Heart right ventricle (tissue), 16 donors: Measurements from ENCODE around the gene CDCP1. TPM values are rescaled to one million over a fixed set of nuclear protein-coding genes. Genes with fewer than 3 reads are reported as not detected.
"Not testable (repeated sequence)": the region's sequence is repeated elsewhere in the genome, so short reads cannot be mapped to it uniquely, and the experiment has no call there.

Experiments
- ATAC-seq, 8 donors: fragments of 200-7000 bp; cut with Tn5 transposase; one replicate each; pipeline ENCODE4 v1.9.1; 2020; ENCODE audit warnings: mild to moderate bottlenecking in 8 of 8, moderate library complexity in 8 of 8, moderate number of reproducible peaks in 1 of 8
- DNase-seq, 2 donors: peaks; one replicate each; pipeline ENCODE4 v3.0.0-alpha.2; 2020
- H3K27ac ChIP-seq, 10 donors: fragments of 200-600 bp; sonication (generic) in 2 of 10; one replicate each; pipeline versions ENCODE4 v1.5.0 to v1.8.0; 2020 to 2022; ENCODE audit warnings: mild to moderate bottlenecking in 3 of 10
- H3K27me3 ChIP-seq, 7 donors: fragments of 200-600 bp; one replicate each; pipeline ENCODE4 v1.8.0; 2021 to 2022; ENCODE audit warnings: mild to moderate bottlenecking in 2 of 7
- H3K36me3 ChIP-seq, 9 donors: fragments of 200-600 bp; sonication (generic) in 1 of 9; one replicate each; pipeline versions ENCODE4 v1.5.0 to v1.8.0; 2020 to 2022; ENCODE audit warnings: mild to moderate bottlenecking in 2 of 9
- H3K4me1 ChIP-seq, 9 donors: fragments of 200-600 bp; sonication (generic) in 1 of 9; one replicate each; pipeline versions ENCODE4 v1.5.0 to v1.8.0; 2020 to 2022; ENCODE audit warnings: mild to moderate bottlenecking in 4 of 9
- H3K4me3 ChIP-seq, 10 donors: fragments of 200-600 bp; sonication (generic) in 2 of 10; one replicate each; pipeline versions ENCODE4 v1.5.0 to v1.8.0; 2020 to 2022; ENCODE audit warnings: mild to moderate bottlenecking in 7 of 10, moderate library complexity in 2 of 10
- H3K9me3 ChIP-seq, 11 donors: fragments of 200-600 bp in 10 of 11; sonication (generic) in 2 of 11; one replicate each; pipeline versions ENCODE4 v1.5.0 to v1.8.0; 2013 to 2022; ENCODE audit warnings: mild to moderate bottlenecking in 2 of 11, control low read depth in 1 of 11, moderate library complexity in 1 of 11
- CTCF ChIP-seq, 9 donors: fragments of 200-600 bp; sonication (generic) in 2 of 9; IDR thresholded peaks; one replicate each; pipeline versions ENCODE4 v1.5.0 to v1.8.0; 2021 to 2022; ENCODE audit warnings: antibody characterized with exemption in 9 of 9, mild to moderate bottlenecking in 5 of 9, moderate library complexity in 1 of 9
- WGBS, 2 donors: extraction: QIAGEN DNeasy Blood & Tissue Kit; methylation state at CpG; one replicate each; pipeline ENCODE4 v1.1.7; 2013; ENCODE audit warnings: inconsistent platforms in 1 of 2; 5-methylcytosine and 5-hydroxymethylcytosine counted together
- intact Hi-C, 10 donors: fragments of 100-400 bp; cut with DNase I; formaldehyde crosslinking; loops; one replicate each; pipeline versions ENCODE4 v1.11.1 to v1.14.2; 2022
- polyA plus RNA-seq, 2 donors: library from polyadenylated mRNA; stranded (reverse); fragments of 200-250 nt; gene quantifications; one replicate each; pipeline ENCODE4 v1.2.3, GENCODE V29; 2013
- total RNA-seq, 10 donors: library from RNA; stranded (reverse); fragmentation: NEBNext Ultra II Directional in 3 of 10; extraction: Animal tissue kit (Norgen Biotek cat#: 25700) in 3 of 10; gene quantifications; one replicate each; pipeline versions ENCODE4 v1.2.1 to v1.2.4, GENCODE V29; 2021 to 2023
- donor health status: Arrhythmogenic right ventricular cardiomyopathy.
- donor health status: ischemic (EF 13 %, LVEDD 7.1; RV severe dilation, severe dysfunction).
- donor health status: healthy with polysubstance abuse.
- donor health status: DM: no; HTN: yes; CAD: no.
- donor health status: DM: no; HTN: no; CAD: no.
- donor health status: ischemic (EF 25% LVEDD 6.9; RV normal size, moderate dysfunction).
- donor health status: ischemic (EF 25% LVEDD 5.7; RV mildly dilated, moderate dysfunction).
- donor health status: healthy.
- donor health status: DM: yes; HTN: yes; CAD: no.
- donor health status: Ischemic cardiomyopathy.
- donor health status: ischemic (EF 35%, LVEDD 5.7; RV mildly dilated, moderate dysfunction).
- donor health status: nonischemic (EF 11% LVEDD 7.7; RV severe dilation, severe dysfunction).
- donor health status: DM: yes; HTN: yes; CAD: no.
- donor health status: PGD.
- donor health status: ischemic (EF 29% LVEDD 5.4; RV normal size, mild dysfunction).
- donor health status: nonischemic (EF 23%, LVEDD 6.1; RV moderate dilation, normal function).

CDCP1 gene
- total and polyA plus RNA-seq, 12 donors: 0.15 to 2.8 (median 0.27) TPM

DNA sequence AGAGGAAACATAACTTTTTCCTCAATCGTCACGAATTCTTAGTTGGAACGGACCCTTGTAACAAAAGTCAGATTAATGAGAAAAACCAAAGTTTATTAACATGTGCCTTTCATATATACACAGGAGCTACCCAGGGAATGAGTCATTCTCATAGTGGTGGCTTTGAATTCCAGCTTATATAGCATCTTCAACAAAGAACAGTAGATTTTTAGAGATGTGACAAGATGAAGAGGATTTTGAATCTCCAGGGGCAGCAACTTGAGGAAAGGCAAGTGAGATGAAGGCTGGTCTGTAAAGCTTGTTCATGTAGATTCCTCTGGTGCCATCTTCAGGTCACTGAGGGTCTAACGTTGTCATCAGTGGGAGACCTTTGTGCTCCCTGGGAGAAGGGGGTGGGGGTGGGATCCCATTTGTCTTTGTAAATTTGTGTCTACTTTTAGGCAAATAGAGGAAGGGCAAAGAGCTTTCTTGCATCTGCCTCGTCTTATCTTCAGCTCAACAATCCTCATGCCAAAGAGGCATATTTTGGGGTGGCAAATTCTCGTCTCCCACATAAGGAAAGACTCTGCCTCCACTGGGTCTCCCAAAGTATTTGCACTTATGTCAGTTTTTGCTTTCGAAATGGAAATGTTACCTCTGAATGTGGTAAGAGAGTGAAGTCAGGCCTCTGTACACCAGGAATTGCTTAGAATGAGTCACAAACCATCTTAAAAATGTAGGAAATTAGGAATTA, 90.6 kb downstream of the CDCP1 start:
- H3K36me3 ChIP-seq: no peaks in the 10 kb centered on the region
- no peak overlapping the region for H3K4me3 ChIP-seq
- H3K4me1 ChIP-seq: peaks cover 0 to 60% (median 11%) of the 10 kb centered on the region in 9 donors
- ATAC-seq: peak in 1 of 8 donors; percentile 60
- H3K27ac ChIP-seq: peak overlapping the region in 2 of 10 donors; percentile 47 to 72
- H3K9me3 ChIP-seq: no peaks in the 10 kb centered on the region
- no peak for DNase-seq
- H3K27me3 ChIP-seq: no peaks in the 10 kb centered on the region
- peak in 5 of 9 donors; percentile 11 to 40 (median 34) for TF ChIP-seq CTCF (IDR thresholded peaks at IDR 0.05)
- intact Hi-C loops: loop anchor here in 1 of 10 donors (10.0 kb wide), 1 partner anchor 439 kb away; no protein-coding TSS in a partner anchor
- 77% methylated on average over 7 of the region's 7 CpGs for WGBS, 2 donors

DNA sequence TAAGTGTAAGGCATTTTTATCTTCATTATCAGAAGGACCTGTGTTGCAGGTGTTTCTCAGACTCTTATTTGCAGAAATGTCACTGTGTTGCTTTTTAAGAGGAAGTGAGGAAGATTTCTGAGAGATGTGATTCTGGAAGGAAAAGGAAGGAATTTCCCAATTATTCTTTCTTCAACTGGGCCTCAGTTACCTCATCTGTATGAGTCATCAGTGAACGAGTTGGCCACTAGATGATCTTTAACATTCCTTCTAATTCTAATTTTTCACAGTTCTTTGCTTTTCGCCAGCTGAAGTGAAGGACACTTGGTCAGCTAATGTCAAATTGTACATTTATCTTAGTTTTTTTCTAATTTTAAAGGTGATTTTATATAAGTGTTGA, 91.2 kb downstream of the CDCP1 start:
- no peak for DNase-seq
- H3K4me3 ChIP-seq: no peak overlapping the region
- no peaks in the 10 kb centered on the region for H3K9me3 ChIP-seq
- WGBS, 2 donors: 53 to 73% methylated on average over 2 of the region's 2 CpGs
- TF ChIP-seq CTCF (IDR thresholded peaks at IDR 0.05): no peak
- peaks cover 0 to 60% (median 11%) of the 10 kb centered on the region in 9 donors for H3K4me1 ChIP-seq
- H3K36me3 ChIP-seq: no peaks in the 10 kb centered on the region
- ATAC-seq: peak in 1 of 8 donors; percentile 36
- peak overlapping the region in 2 of 10 donors; percentile 47 to 72 for H3K27ac ChIP-seq
- intact Hi-C loops: loop anchor here in 1 of 10 donors (10.0 kb wide), 1 partner anchor 440 kb away; no protein-coding TSS in a partner anchor
- no peaks in the 10 kb centered on the region for H3K27me3 ChIP-seq

DNA sequence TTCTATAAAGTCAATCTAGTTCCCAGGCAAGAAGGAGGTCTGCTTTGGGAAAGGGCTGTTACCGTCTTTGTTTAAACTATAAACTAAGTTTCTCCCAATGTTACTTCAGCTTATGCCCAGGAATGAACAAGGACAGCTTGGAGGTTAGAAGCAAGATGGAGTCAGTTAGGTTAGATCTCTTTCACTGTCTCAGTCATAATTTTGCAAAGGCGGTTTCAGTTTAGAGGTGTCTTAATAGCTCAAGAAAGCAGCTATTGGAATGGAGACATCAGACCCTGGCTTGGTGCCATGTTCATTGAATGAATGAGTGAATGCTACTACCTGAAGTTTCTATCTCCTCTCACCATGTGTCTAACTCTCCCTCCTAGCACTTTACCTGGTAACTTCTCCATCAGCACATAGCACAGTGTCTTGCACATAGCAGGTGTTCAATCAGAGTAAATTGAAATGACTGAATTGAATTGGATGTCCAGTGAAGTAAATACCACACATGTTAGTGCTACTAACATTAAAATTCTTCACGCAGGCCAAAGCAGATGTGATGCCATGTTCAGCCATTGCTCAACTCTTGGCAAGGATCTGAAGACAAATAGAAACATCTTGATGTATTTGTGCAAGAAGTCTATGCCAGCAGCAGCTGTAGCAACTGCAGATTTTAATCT, 91.9 kb downstream of the CDCP1 start:
- Histone ChIP-seq H3K4me3 (no peak overlapping the region), H3K36me3 (no peaks in the 10 kb centered on the region), H3K27ac (peak overlapping the region in 1 of 10 donors; percentile 72), H3K9me3 (no peaks in the 10 kb centered on the region), H3K4me1 (peaks cover 0 to 57% (median 11%) of the 10 kb centered on the region in 9 donors), H3K27me3 (no peaks in the 10 kb centered on the region)
- DNase-seq (no peak), ATAC-seq (peak in 1 of 8 donors; percentile 34)
- no peak for TF ChIP-seq CTCF (IDR thresholded peaks at IDR 0.05)
- intact Hi-C loops: loop anchor here in 1 of 10 donors (10.0 kb wide), 1 partner anchor 440 kb away; no protein-coding TSS in a partner anchor
- 69 to 89% methylated on average over 3 of the region's 3 CpGs for WGBS, 2 donors

DNA sequence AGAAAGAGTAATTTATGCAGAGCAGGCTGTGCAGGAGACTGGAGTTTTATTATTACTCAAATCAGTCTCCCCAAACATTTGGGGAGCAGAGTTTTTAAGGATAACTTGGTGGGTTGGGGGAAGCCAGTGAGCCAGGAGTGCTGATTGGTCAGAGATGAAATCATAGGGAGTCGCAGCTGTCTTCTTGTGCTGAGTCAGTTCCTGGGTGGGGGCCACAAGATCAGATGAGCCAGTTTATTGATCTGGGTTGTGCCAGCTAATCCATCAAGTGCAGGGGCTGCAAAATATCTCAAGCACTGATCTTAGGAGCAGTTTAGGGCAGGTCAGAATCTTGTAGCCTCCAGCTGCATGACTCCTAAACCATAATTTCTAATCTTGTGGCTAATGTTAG, 92.4 kb downstream of the CDCP1 start:
- not testable (repeated sequence) for H3K4me3 ChIP-seq, DNase-seq, H3K9me3 ChIP-seq, H3K27me3 ChIP-seq, H3K36me3 ChIP-seq, ATAC-seq
- intact Hi-C loops: loop anchor here in 1 of 10 donors (10.0 kb wide), 1 partner anchor 441 kb away; no protein-coding TSS in a partner anchor
- Histone ChIP-seq H3K27ac (peak overlapping the region in 1 of 10 donors; percentile 72), H3K4me1 (peaks cover 0 to 51% (median 11%) of the 10 kb centered on the region in 9 donors)
- 69 to 77% methylated on average over 1 of the region's 1 CpG for WGBS, 2 donors
